Activated T-cell treated with anti-CD3 and anti-CD28 coated beads for 48 hours (primary cell): Measurements from ENCODE around the gene TBC1D26.
A peak's percentile ranks its signal among the peaks of the same experiment; 100 is the strongest.
"Not testable (repeated sequence)": the region's sequence is repeated elsewhere in the genome, so short reads cannot be mapped to it uniquely, and the experiment has no call there.

Experiments
- DNase-seq: peaks from one replicate; pipeline ENCODE4 v3.0.0-alpha.2; 2020; ENCODE audit warnings: low read depth

Gene TBC1D26

GRCh38 chr17:15731900-15732299 lies at the start of gene TBC1D26:
TBC1D26 (plus strand) TSS chr17:15732283; CDS start chr17:15735349, 3,066 bp downstream.
- not testable (repeated sequence) for DNase-seq

- DNase-seq, result not testable (repeated sequence)
Observed at GRCh38 chr17:15683135-15683534, 48.9 kb upstream of the TBC1D26 start.

GRCh38 chr17:15683824-15684478 lies 48.1 kb upstream of the TBC1D26 start, which contains the start of gene TRIM16:
TRIM16 (minus strand) TSS chr17:15684311; CDS start chr17:15651609, 32,702 bp downstream.
- DNase-seq, result peak; percentile 67

GRCh38 chr17:15687494-15687893 lies 44.6 kb upstream of the TBC1D26 start:
- DNase-seq, result not testable (repeated sequence)

GRCh38 chr17:15698967-15699366 lies 33.1 kb upstream of the TBC1D26 start:
- DNase-seq, result not testable (repeated sequence)

- peak; percentile 97 for DNase-seq
Observed at GRCh38 chr17:15699413-15699924, 32.6 kb upstream of the TBC1D26 start, which contains the start of gene ZNF286A. ZNF286A (plus strand) TSS chr17:15699752; CDS start chr17:15700330, 578 bp downstream.

- not testable (repeated sequence) for DNase-seq
Observed at GRCh38 chr17:15699937-15700336, 32.1 kb upstream of the TBC1D26 start.

GRCh38 chr17:15704239-15704638 lies 27.8 kb upstream of the TBC1D26 start:
- not testable (repeated sequence) for DNase-seq

- DNase-seq, result not testable (repeated sequence)
Observed at GRCh38 chr17:15704813-15705212, 27.3 kb upstream of the TBC1D26 start.

- DNase-seq, result not testable (repeated sequence)
Observed at GRCh38 chr17:15708879-15709278, 23.2 kb upstream of the TBC1D26 start.

GRCh38 chr17:15716601-15717563 lies 15.2 kb upstream of the TBC1D26 start:
- DNase-seq, result not testable (repeated sequence)

GRCh38 chr17:15730535-15730934 lies 1.5 kb upstream of the TBC1D26 start:
- DNase-seq, result not testable (repeated sequence)

- not testable (repeated sequence) for DNase-seq
Observed at GRCh38 chr17:15733174-15733789, 1.2 kb downstream of the TBC1D26 start.

GRCh38 chr17:15736578-15736977 lies 4.5 kb downstream of the TBC1D26 start:
- DNase-seq, result not testable (repeated sequence)

- no peak for DNase-seq
Observed at GRCh38 chr17:15738066-15738465, 6.0 kb downstream of the TBC1D26 start.

- DNase-seq, result not testable (repeated sequence)
Observed at GRCh38 chr17:15739259-15739658, 7.2 kb downstream of the TBC1D26 start.

- not testable (repeated sequence) for DNase-seq
Observed at GRCh38 chr17:15740041-15740440, 8.0 kb downstream of the TBC1D26 start.

GRCh38 chr17:15740570-15741120 lies 8.6 kb downstream of the TBC1D26 start:
- no peak for DNase-seq

GRCh38 chr17:15741624-15742023 lies 9.5 kb downstream of the TBC1D26 start:
- DNase-seq, result no peak

- DNase-seq, result no peak
Observed at GRCh38 chr17:15742051-15742795, 10.1 kb downstream of the TBC1D26 start.

- DNase-seq, result no peak
Observed at GRCh38 chr17:15742921-15743320, 10.8 kb downstream of the TBC1D26 start.
